GM12891 (cell line): ENCODE measurements around the gene MAP3K1.

Experiments used
- POLR2A ChIP-seq: IDR thresholded peaks from 2 replicates; pipeline ENCODE4 v1.6.1; 2011; ENCODE audit warnings: low read depth, low read length, control low read depth
- POLR2AphosphoS5 ChIP-seq: IDR thresholded peaks from 2 replicates; pipeline ENCODE4 v1.6.1; 2011; ENCODE audit warnings: low read depth, low read length, control low read depth
- SPI1 ChIP-seq: IDR thresholded peaks from 2 replicates; pipeline ENCODE4 v1.6.1; 2011; ENCODE audit warnings: low read depth, low read length, control low read depth
- TAF1 ChIP-seq: IDR thresholded peaks from 2 replicates; pipeline ENCODE4 v1.6.1; 2011; ENCODE audit warnings: low read depth, low read length, control low read depth

- no peak for TF ChIP-seq POLR2A
- no peak for TF ChIP-seq TAF1
- TF ChIP-seq POLR2AphosphoS5: no peak
- TF ChIP-seq SPI1: no peak
These were observed 10.0 kb downstream of the MAP3K1 start for GRCh38 chr5:56825222-56825824.
